GM23338 (cell line): ENCODE data around the gene ASB1. TPM values are rescaled to one million over a fixed set of nuclear protein-coding genes. Genes with fewer than 3 reads are reported as not detected.

Experiments
- ATAC-seq: fragments of 200-7000 bp; cut with Tn5 transposase; 3 replicates; pipeline ENCODE4 v1.9.1; 2020
- DNase-seq: peaks from one replicate; pipeline ENCODE4 v3.0.0-alpha.2; 2015; ENCODE audit warnings: low spot score
- H2AFZ ChIP-seq: fragments of 200-600 bp; sonication (generic); 2 replicates; pipeline ENCODE4 v1.8.0; 2016; ENCODE audit warnings: antibody characterized with exemption, mild to moderate bottlenecking, moderate library complexity
- H3F3A ChIP-seq: fragments of 200-600 bp; sonication (generic); replicated peaks from 2 replicates; pipeline ENCODE4 v1.8.0; 2017; ENCODE audit warnings: antibody characterized with exemption, mixed run types, low read depth
- H3K27ac ChIP-seq: fragments of 200-600 bp; sonication (generic); 2 replicates; pipeline ENCODE4 v1.6.1; 2016; ENCODE audit warnings: low read depth
- H3K27me3 ChIP-seq: fragments of 200-600 bp; sonication (generic); 2 replicates; pipeline ENCODE4 v1.8.0; 2016; ENCODE audit warnings: mild to moderate bottlenecking, mixed run types, moderate library complexity; ENCODE audit not compliant: insufficient read depth
- H3K36me3 ChIP-seq: fragments of 200-600 bp; sonication (generic); 2 replicates; pipeline ENCODE4 v1.8.0; 2016; ENCODE audit warnings: mild to moderate bottlenecking; ENCODE audit not compliant: insufficient read depth
- H3K4me1 ChIP-seq: fragments of 200-600 bp; sonication (generic); 2 replicates; pipeline ENCODE4 v1.8.0; 2016; ENCODE audit warnings: mild to moderate bottlenecking, moderate library complexity; ENCODE audit not compliant: insufficient read depth
- H3K4me2 ChIP-seq: fragments of 200-600 bp; sonication (generic); 2 replicates; pipeline ENCODE4 v1.7.1; 2017; ENCODE audit warnings: mixed run types
- H3K4me3 ChIP-seq: fragments of 200-600 bp; sonication (generic); 2 replicates; pipeline ENCODE4 v1.6.1; 2016; ENCODE audit warnings: mixed run types
- H3K79me2 ChIP-seq: fragments of 200-600 bp; sonication (generic); replicated peaks from 2 replicates; pipeline ENCODE4 v1.8.0; 2017; ENCODE audit warnings: mild to moderate bottlenecking; ENCODE audit not compliant: insufficient read depth
- H3K9me2 ChIP-seq: fragments of 200-600 bp; sonication (generic); 2 replicates; pipeline ENCODE4 v1.8.0; 2017; ENCODE audit not compliant: insufficient read depth
- H4K20me1 ChIP-seq: fragments of 200-600 bp; sonication (generic); replicated peaks from 2 replicates; pipeline ENCODE4 v1.8.0; 2017; ENCODE audit warnings: mild to moderate bottlenecking; ENCODE audit not compliant: insufficient read depth
- H3K27ac Mint-ChIP-seq: 2 replicates; pipeline ENCODE4 v1.8.0; 2020; ENCODE audit warnings: inconsistent platforms, mild to moderate bottlenecking, moderate library complexity, mixed read lengths
- H3K27me3 Mint-ChIP-seq: 3 replicates; pipeline ENCODE4 v1.8.0; 2022; ENCODE audit warnings: low read depth, mild to moderate bottlenecking, moderate library complexity, mixed read lengths, inconsistent platforms; ENCODE audit not compliant: insufficient read depth, poor library complexity
- H3K36me3 Mint-ChIP-seq: 3 replicates; pipeline ENCODE4 v1.8.0; 2021; ENCODE audit warnings: low read depth, mild to moderate bottlenecking, inconsistent platforms, moderate library complexity, mixed read lengths
- H3K4me1 Mint-ChIP-seq: 3 replicates; pipeline ENCODE4 v1.8.0; 2020; ENCODE audit warnings: mild to moderate bottlenecking, inconsistent platforms, mixed read lengths
- H3K4me3 Mint-ChIP-seq: 3 replicates; pipeline ENCODE4 v1.8.0; 2021; ENCODE audit warnings: moderate library complexity, mild to moderate bottlenecking, inconsistent platforms, mixed read lengths
- H3K9me3 Mint-ChIP-seq: 3 replicates; pipeline ENCODE4 v1.8.0; 2020; ENCODE audit warnings: moderate library complexity, mild to moderate bottlenecking, inconsistent platforms, mixed read lengths
- CREB1 ChIP-seq: fragments of 250-450 bp; sonication (Bioruptor Pico); IDR thresholded peaks from 2 replicates; pipeline ENCODE4 v1.5.0; 2020; ENCODE audit warnings: low read depth, mild to moderate bottlenecking, moderate library complexity
- CTCF ChIP-seq, 2 experiments: fragments of 200-600 bp in 1 of 2; sonication (generic) in 1 of 2; conservative IDR thresholded peaks; 2 replicates each; pipeline versions ENCODE4 v1.5.1 to v1.6.1; 2016 to 2017; ENCODE audit warnings: antibody characterized with exemption in 2 of 2, low read depth in 2 of 2, mild to moderate bottlenecking in 2 of 2, moderate library complexity in 1 of 2
- ETS1 ChIP-seq: IDR thresholded peaks from 2 replicates; pipeline ENCODE4 v1.6.1; 2016; ENCODE audit warnings: antibody characterized with exemption
- EZH2 ChIP-seq: fragments of 200-600 bp; sonication (generic); IDR thresholded peaks from one replicate; pipeline ENCODE4 v1.8.0; 2017; ENCODE audit warnings: antibody characterized with exemption, mild to moderate bottlenecking, low read depth; ENCODE audit not compliant: unreplicated experiment
- EZH2phosphoT487 ChIP-seq: fragments of 200-600 bp; sonication (generic); IDR thresholded peaks from one replicate; pipeline ENCODE4 v1.8.1; 2018; ENCODE audit warnings: antibody characterized with exemption; ENCODE audit not compliant: unreplicated experiment
- JUNB ChIP-seq: IDR thresholded peaks from one replicate; pipeline ENCODE4 v1.6.1; 2016; ENCODE audit warnings: antibody characterized with exemption; ENCODE audit not compliant: unreplicated experiment
- NANOG ChIP-seq: IDR thresholded peaks from 2 replicates; pipeline ENCODE4 v1.6.1; 2016; ENCODE audit warnings: antibody characterized with exemption, borderline replicate concordance
- POLR2AphosphoS5 ChIP-seq: IDR thresholded peaks from 2 replicates; pipeline ENCODE4 v1.6.1; 2016; ENCODE audit warnings: antibody characterized with exemption, low read depth
- REST ChIP-seq: IDR thresholded peaks from one replicate; pipeline ENCODE4 v1.6.1; 2018; ENCODE audit warnings: antibody characterized with exemption; ENCODE audit not compliant: unreplicated experiment
- STAT1 ChIP-seq: IDR thresholded peaks from one replicate; pipeline ENCODE4 v1.6.1; 2016; ENCODE audit warnings: antibody characterized with exemption; ENCODE audit not compliant: unreplicated experiment
- ZNF114 ChIP-seq: fragments of 250-450 bp; sonication (Bioruptor Pico); IDR thresholded peaks from 2 replicates; pipeline ENCODE4 v1.5.0; 2020; ENCODE audit warnings: mild to moderate bottlenecking, moderate library complexity
- ZNF331 ChIP-seq: fragments of 250-450 bp; sonication (Bioruptor Pico); IDR thresholded peaks from 2 replicates; pipeline ENCODE4 v1.5.0; 2020; ENCODE audit warnings: low read depth, mild to moderate bottlenecking, moderate library complexity
- ZNF462 ChIP-seq: fragments of 250-450 bp; sonication (Bioruptor Pico); IDR thresholded peaks from 2 replicates; pipeline ENCODE4 v1.5.0; 2020; ENCODE audit warnings: mild to moderate bottlenecking, moderate library complexity
- polyA plus RNA-seq: library from polyadenylated mRNA; unstranded; fragments of >200 nt; fragmentation: Nextera tagmentation; extraction: Ambion mirVana; gene quantifications from 2 replicates; pipeline ENCODE4 v1.2.1, GENCODE V29; 2016
- total RNA-seq: library from RNA; depleted of rRNA; stranded (reverse); fragments of >200 nt; shearing (Covaris generic); gene quantifications from 2 replicates; pipeline ENCODE4 v1.2.3, GENCODE V29; 2014

ASB1 gene
- total and polyA plus RNA-seq, 2 experiments from 2014 or later = 21.5 to 23.9 TPM

GRCh38 chr2:238408615-238409340 is 17.9 kb upstream of the ASB1 start:
- no peaks in the 10 kb centered on the region for H3K9me3 Mint-ChIP-seq
- Histone ChIP-seq H3K36me3 (no peaks in the 10 kb centered on the region), H3K4me2 (no peak overlapping the region), H3K9me2 (no peaks in the 10 kb centered on the region), H3K4me3 (no peak overlapping the region), H3K27me3 (no peaks in the 10 kb centered on the region), H3K79me2 (no peaks in the 10 kb centered on the region), H3K27ac (no peak overlapping the region), H2AFZ (no peak overlapping the region), H3F3A (no peaks in the 10 kb centered on the region), H3K4me1 (no peaks in the 10 kb centered on the region), H4K20me1 (no peaks in the 10 kb centered on the region)
- peaks cover 4% of the 10 kb centered on the region for H3K27me3 Mint-ChIP-seq
- ATAC-seq = peak; percentile 33
- TF ChIP-seq STAT1 (no peak), REST (no peak), POLR2AphosphoS5 (no peak), CREB1 (no peak), ZNF462 (no peak), EZH2phosphoT487 (no peak), EZH2 (no peak), CTCF (conservative IDR thresholded peaks at IDR 0.05; ENCODE audit: low read depth in 2 of 2) (no peak), NANOG (no peak), ZNF331 (CRISPR knock-in tag) (no peak), JUNB (no peak), ZNF114 (no peak), ETS1 (no peak)
- H3K4me3 Mint-ChIP-seq = no peak overlapping the region
- H3K4me1 Mint-ChIP-seq = peaks cover 14% of the 10 kb centered on the region; the same call in 2 of the 3 replicates
- no peak overlapping the region for H3K27ac Mint-ChIP-seq
- no peak for DNase-seq
- H3K36me3 Mint-ChIP-seq = no peaks in the 10 kb centered on the region
